ENCODE results near the gene TSPAN11. TPM values are rescaled to one million over a fixed set of nuclear protein-coding genes. Genes with fewer than 3 reads are reported as not detected.

The TSPAN11 gene
- total and polyA plus RNA-seq, 2 experiments from 2014 or later: 0.51 to 1.9 TPM

- H3K4me2 ChIP-seq (ENCODE audit: unreplicated experiment): no peak overlapping the region
- in situ Hi-C loops (cut with MboI): no loop called here
- no peaks in the 10 kb centered on the region; the same call in 1 of the 2 replicates for H3K27me3 ChIP-seq (replicated peaks; ENCODE audit: insufficient read depth)
- no peak for DNase-seq
- H2AFZ ChIP-seq: no peak overlapping the region
- TF ChIP-seq EZH2 (IDR thresholded peaks at IDR 0.05; ENCODE audit: insufficient read depth, poor library complexity, severe bottlenecking): no peak
- no peak for TF ChIP-seq EZH2phosphoT487 (IDR thresholded peaks at IDR 0.05; ENCODE audit: insufficient read depth, low read depth)
- H3K9me3 ChIP-seq (ENCODE audit: low read depth): no peaks in the 10 kb centered on the region
- no peak overlapping the region for H3K9ac ChIP-seq
- H4K20me1 ChIP-seq (ENCODE audit: insufficient read depth): no peaks in the 10 kb centered on the region
- H3K79me2 ChIP-seq (ENCODE audit: insufficient read depth): no peaks in the 10 kb centered on the region
- WGBS, 2 experiments (ENCODE audit: low coverage in 1 of 2, low lambda C conversion rate in 2 of 2, missing lambda C conversion rate in 2 of 2): 42 to 45% methylated on average over 3 of the region's 3 CpGs
- no peaks in the 10 kb centered on the region for H3F3A ChIP-seq (ENCODE audit: insufficient read depth)
- H3K9me2 ChIP-seq (ENCODE audit: insufficient read depth): no peaks in the 10 kb centered on the region
- H3K4me3 ChIP-seq: no peak overlapping the region
- no peaks in the 10 kb centered on the region for H3K36me3 ChIP-seq (ENCODE audit: low read depth)
- H3K4me1 ChIP-seq (ENCODE audit: insufficient read depth): no peaks in the 10 kb centered on the region
- no peak overlapping the region for H3K27ac ChIP-seq
Measured at GRCh38 chr12:30961030-30961429, 34.5 kb downstream of the TSPAN11 start.

DNA sequence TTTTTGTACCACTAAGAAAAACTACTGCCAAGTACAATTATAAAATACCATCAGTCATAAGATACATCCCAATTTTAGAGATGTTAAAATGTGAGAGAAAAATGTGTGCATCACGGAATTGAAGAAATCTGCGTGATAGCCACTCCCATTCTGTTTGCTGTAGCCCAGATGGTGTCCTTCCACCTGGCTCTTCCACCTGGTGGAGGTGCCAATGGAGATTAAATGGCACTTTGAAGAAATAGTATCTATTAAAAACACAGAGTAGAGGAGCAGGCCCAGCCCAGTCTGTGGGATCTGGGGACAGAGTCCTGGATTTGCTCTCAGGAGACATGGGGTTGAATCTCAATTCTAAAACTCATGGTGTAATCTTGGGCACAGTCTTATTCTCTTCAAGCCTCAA is 35.5 kb downstream of the TSPAN11 start:
- Histone ChIP-seq H2AFZ (no peak overlapping the region), H3K36me3 (ENCODE audit: low read depth) (no peaks in the 10 kb centered on the region), H3K79me2 (ENCODE audit: insufficient read depth) (no peaks in the 10 kb centered on the region), H3F3A (ENCODE audit: insufficient read depth) (no peaks in the 10 kb centered on the region), H3K4me2 (ENCODE audit: unreplicated experiment) (no peak overlapping the region), H3K4me3 (no peak overlapping the region), H4K20me1 (ENCODE audit: insufficient read depth) (no peaks in the 10 kb centered on the region), H3K4me1 (ENCODE audit: insufficient read depth) (no peaks in the 10 kb centered on the region), H3K9ac (no peak overlapping the region), H3K27ac (no peak overlapping the region), H3K9me3 (ENCODE audit: low read depth) (no peaks in the 10 kb centered on the region), H3K9me2 (ENCODE audit: insufficient read depth) (no peaks in the 10 kb centered on the region), H3K27me3 (replicated peaks; ENCODE audit: insufficient read depth) (peaks cover under 1% of the 10 kb centered on the region; the same call in 1 of the 2 replicates)
- TF ChIP-seq EZH2 (IDR thresholded peaks at IDR 0.05; ENCODE audit: insufficient read depth, poor library complexity, severe bottlenecking) (no peak), EZH2phosphoT487 (IDR thresholded peaks at IDR 0.05; ENCODE audit: insufficient read depth, low read depth) (no peak)
- WGBS, 2 experiments (ENCODE audit: low coverage in 1 of 2, low lambda C conversion rate in 2 of 2, missing lambda C conversion rate in 2 of 2): 96 to 97% methylated on average over 2 of the region's 2 CpGs
- in situ Hi-C loops (cut with MboI): no loop called here
- DNase-seq: no peak

DNA sequence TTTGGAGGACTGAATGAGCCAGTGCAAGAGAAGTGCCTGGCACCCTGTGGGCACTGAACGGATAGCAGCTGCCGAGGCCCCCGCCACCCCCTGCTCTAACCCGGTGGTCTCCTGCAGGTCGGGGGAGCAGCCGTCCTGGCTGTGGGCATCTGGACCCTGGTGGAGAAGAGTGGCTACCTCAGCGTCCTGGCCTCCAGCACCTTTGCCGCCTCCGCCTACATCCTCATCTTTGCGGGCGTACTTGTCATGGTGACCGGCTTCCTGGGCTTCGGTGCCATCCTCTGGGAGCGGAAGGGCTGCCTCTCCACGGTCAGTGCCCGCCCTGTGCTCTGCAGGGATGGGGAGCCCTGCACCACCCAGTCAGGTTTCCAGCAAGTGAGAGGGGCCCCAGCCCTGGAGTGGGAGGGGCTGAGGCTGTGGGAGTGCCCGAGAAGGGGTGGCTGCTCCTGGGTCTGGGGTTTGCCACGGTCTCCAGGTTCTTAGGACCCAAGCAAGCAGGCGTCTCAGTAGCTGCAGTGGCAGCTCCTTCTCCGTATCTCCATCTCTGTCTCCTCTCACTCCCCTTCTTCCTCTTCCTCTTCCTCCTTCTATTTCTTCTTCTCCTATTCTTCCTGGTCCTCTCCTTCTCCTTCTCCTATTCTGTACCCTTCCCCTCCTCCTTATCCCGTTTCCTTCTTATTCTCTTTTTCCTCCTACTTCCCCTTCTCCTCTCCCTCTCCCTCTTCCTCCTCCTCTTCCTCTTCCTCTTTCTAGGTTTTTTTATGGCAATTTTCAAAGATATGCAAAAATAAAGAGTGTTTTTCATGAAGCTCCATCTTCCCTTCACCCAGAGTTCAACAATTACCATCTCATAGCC is 37.4 kb downstream of the TSPAN11 start:
- no peaks in the 10 kb centered on the region for H4K20me1 ChIP-seq (ENCODE audit: insufficient read depth)
- H3K4me3 ChIP-seq: no peak overlapping the region
- H3K27ac ChIP-seq: no peak overlapping the region
- H3K9me2 ChIP-seq (ENCODE audit: insufficient read depth): no peaks in the 10 kb centered on the region
- in situ Hi-C loops (cut with MboI): no loop called here
- H2AFZ ChIP-seq: no peak overlapping the region
- no peaks in the 10 kb centered on the region for H3K4me1 ChIP-seq (ENCODE audit: insufficient read depth)
- TF ChIP-seq EZH2phosphoT487 (IDR thresholded peaks at IDR 0.05; ENCODE audit: insufficient read depth, low read depth): no peak
- no peak for TF ChIP-seq EZH2 (IDR thresholded peaks at IDR 0.05; ENCODE audit: insufficient read depth, poor library complexity, severe bottlenecking)
- DNase-seq: no peak
- H3K27me3 ChIP-seq (replicated peaks; ENCODE audit: insufficient read depth): peaks cover 4% of the 10 kb centered on the region; the same call in 1 of the 2 replicates
- no peaks in the 10 kb centered on the region for H3K36me3 ChIP-seq (ENCODE audit: low read depth)
- no peaks in the 10 kb centered on the region for H3K9me3 ChIP-seq (ENCODE audit: low read depth)
- 68 to 74% methylated on average over 21 of the region's 21 CpGs for WGBS, 2 experiments (ENCODE audit: low coverage in 1 of 2, low lambda C conversion rate in 2 of 2, missing lambda C conversion rate in 2 of 2)
- H3K79me2 ChIP-seq (ENCODE audit: insufficient read depth): no peaks in the 10 kb centered on the region
- H3K4me2 ChIP-seq (ENCODE audit: unreplicated experiment): no peak overlapping the region
- no peaks in the 10 kb centered on the region for H3F3A ChIP-seq (ENCODE audit: insufficient read depth)
- no peak overlapping the region for H3K9ac ChIP-seq

GRCh38 chr12:30964896-30965612 is 38.5 kb downstream of the TSPAN11 start:
- Histone ChIP-seq H4K20me1 (ENCODE audit: insufficient read depth) (no peaks in the 10 kb centered on the region), H3K9me3 (ENCODE audit: low read depth) (no peaks in the 10 kb centered on the region), H3F3A (ENCODE audit: insufficient read depth) (no peaks in the 10 kb centered on the region), H3K27me3 (replicated peaks; ENCODE audit: insufficient read depth) (peaks cover 4% of the 10 kb centered on the region; the same call in 1 of the 2 replicates), H3K4me2 (ENCODE audit: unreplicated experiment) (no peak overlapping the region), H2AFZ (no peak overlapping the region), H3K79me2 (ENCODE audit: insufficient read depth) (no peaks in the 10 kb centered on the region), H3K27ac (no peak overlapping the region), H3K9me2 (ENCODE audit: insufficient read depth) (no peaks in the 10 kb centered on the region), H3K4me3 (no peak overlapping the region), H3K4me1 (ENCODE audit: insufficient read depth) (no peaks in the 10 kb centered on the region), H3K9ac (no peak overlapping the region), H3K36me3 (ENCODE audit: low read depth) (no peaks in the 10 kb centered on the region)
- WGBS, 2 experiments (ENCODE audit: low coverage in 1 of 2, low lambda C conversion rate in 2 of 2, missing lambda C conversion rate in 2 of 2): 58 to 65% methylated on average over 11 to 14 of the region's 14 CpGs
- TF ChIP-seq EZH2phosphoT487 (IDR thresholded peaks at IDR 0.05; ENCODE audit: insufficient read depth, low read depth) (no peak), EZH2 (IDR thresholded peaks at IDR 0.05; ENCODE audit: insufficient read depth, poor library complexity, severe bottlenecking) (no peak)
- in situ Hi-C loops (cut with MboI): no loop called here
- no peak for DNase-seq
